NCI-H1436 treated with DMSO at 0.1 percent for 48 hours (cell line): ENCODE measurements around the gene ABRAXAS1.

ENCODE experiments used
- DNase-seq: peaks from one replicate; lab custom pipeline; 2025; lab: John Stamatoyannopoulos, UW

The ABRAXAS1 gene

DNA sequence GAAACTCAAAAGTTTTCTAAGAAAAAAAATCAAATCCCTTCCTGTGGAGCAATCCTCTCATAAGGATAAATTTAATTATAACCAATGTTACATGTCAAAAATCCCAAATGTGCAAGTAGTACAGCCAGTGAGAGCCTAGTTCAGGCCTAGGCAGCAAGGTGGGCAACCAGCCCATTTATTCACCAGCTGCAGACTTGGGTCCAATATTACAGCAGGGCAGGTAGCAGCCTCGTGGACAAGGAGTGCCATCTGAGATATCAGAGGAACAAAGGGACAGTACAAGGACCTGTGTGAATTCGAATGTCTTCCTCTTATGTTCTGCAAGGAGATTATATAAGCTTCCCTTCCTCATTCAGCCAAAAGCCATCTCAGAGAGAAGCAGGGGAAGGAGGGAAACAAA is 35.9 kb downstream of the ABRAXAS1 start:
- DNase-seq: no peak

DNA sequence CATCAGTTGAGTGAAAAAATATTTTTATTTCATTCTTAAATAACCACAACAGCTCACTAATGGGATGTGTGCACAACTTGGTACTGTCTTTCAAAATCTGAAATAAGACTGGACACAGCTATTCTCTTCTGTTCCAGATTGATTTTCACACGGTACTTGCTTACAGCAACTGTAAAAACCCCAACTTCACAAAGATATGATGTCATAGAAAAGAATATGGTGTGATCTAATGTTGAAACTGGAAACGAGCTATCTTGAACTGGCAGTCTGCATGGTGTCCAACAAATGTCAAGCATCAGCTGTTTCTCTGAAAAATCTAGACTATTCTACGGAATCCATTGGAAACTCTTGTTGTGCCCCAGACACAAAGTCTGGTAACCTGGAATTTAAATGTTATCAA is 44.0 kb downstream of the ABRAXAS1 start:
- DNase-seq: no peak

- no peak for DNase-seq
Measured at GRCh38 chr4:83440148-83440814, 44.6 kb downstream of the ABRAXAS1 start.

DNA sequence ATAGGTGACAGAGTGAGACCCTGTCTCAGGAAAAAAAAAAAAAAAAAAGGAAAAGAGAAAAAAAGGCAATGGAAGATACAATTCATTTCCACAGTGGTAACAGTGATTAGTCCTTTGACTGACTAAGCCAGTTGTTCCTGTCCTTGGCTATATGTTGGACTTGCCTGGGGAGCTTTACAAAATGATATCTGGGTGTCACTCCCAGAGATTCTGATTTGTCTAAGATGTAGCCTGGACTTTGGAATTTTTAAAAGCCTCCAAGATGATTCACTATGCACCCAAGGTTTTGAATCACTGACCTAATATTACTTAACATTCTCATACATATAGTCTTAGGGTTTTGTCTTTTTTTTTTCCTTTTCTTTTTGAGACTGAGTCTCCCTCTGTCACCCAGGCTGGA is 46.2 kb downstream of the ABRAXAS1 start:
- DNase-seq: no peak

DNA sequence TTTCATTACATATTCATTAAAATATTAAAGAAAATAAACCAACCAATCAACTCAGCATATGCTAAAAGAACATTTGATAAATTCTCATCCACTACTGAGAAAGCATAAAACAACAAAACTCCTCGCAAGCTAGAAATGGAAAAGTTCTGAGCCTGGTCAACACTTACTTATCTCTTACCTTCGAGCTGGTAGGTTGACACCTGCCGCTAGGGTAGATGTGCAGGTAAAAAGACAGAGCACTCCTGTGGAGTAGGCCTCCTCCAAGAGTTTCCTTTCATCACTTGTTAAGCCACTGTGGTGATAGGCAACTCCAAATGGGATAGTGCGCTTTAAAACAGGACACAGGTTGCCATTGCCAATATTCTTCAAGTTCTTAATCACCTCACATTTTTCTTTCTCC is 48.2 kb downstream of the ABRAXAS1 start:
- no peak for DNase-seq

- no peak for DNase-seq
Measured at GRCh38 chr4:83431200-83431599, 53.7 kb downstream of the ABRAXAS1 start.

GRCh38 chr4:83418211-83418610 is 66.7 kb downstream of the ABRAXAS1 start:
- no peak for DNase-seq

DNA sequence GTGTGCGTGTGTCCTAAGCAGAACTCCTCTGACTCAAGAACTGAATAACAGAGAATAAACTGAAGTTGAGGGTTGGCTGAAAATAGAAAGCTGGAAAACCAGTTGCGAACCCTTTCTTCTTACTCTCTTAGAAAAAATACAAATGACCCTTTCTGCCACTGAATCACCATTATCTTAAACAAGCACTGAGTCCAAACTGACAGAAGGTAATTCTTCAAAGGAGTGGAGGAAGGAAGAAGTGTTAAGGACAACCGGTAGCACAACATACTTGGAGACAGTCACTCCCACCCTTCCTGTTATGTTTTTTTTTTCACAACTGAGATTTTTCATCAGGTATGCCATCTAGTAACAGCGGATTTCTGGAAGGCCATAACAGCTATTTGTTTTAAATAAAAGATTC is 67.3 kb downstream of the ABRAXAS1 start:
- no peak for DNase-seq

- no peak for DNase-seq
Measured at GRCh38 chr4:83413676-83414075, 71.2 kb downstream of the ABRAXAS1 start.
